ENCODE data around the gene GNL1. TPM values are rescaled to one million over a fixed set of nuclear protein-coding genes. Genes with fewer than 3 reads are reported as not detected.

GNL1 gene
- total and polyA plus RNA-seq, 9 of the 15 experiments (the other 6 are each of a cell fraction or from before 2014, with no cell fraction given) = 0.73 to 112 (median 58.0) TPM

- TF ChIP-seq GABPA (tag; conservative IDR thresholded peaks at IDR 0.05; ENCODE audit: low read depth) = 0 out of 2 replicates have a peak, but pooled peaks have one; percentile 49
- TF ChIP-seq NCOA1 (IDR thresholded peaks at IDR 0.05; ENCODE audit: low read depth) = no peak
- TF ChIP-seq DPF2 (IDR thresholded peaks at IDR 0.05) = peak; percentile 51; the same call in 1 of the 2 replicates
- peak in 1 of 2 experiments; percentile 6; a peak in 1 of 4 replicates for TF ChIP-seq TEAD1 (CRISPR knock-in tag; IDR thresholded peaks at IDR 0.05)
- TF ChIP-seq ZNF263 (CRISPR knock-in tag; IDR thresholded peaks at IDR 0.05; ENCODE audit: borderline replicate concordance) = 0 out of 2 replicates have a peak, but pooled peaks have one; percentile 8
- peak; percentile 39; the same call in 1 of the 2 replicates for TF ChIP-seq SMARCA4 (IDR thresholded peaks at IDR 0.05)
- no peak for TF ChIP-seq ZSCAN29 (IDR thresholded peaks at IDR 0.05)
- TF ChIP-seq CBFA2T2 (conservative IDR thresholded peaks at IDR 0.05) = 0 out of 2 replicates have a peak, but pooled peaks have one; percentile 41
- no peak for TF ChIP-seq ZBTB17 (CRISPR knock-in tag; IDR thresholded peaks at IDR 0.05)
- no peak for TF ChIP-seq SP2 (IDR thresholded peaks at IDR 0.05; ENCODE audit: extremely low read depth, low read depth, low read length, poor library complexity, severe bottlenecking)
- TF ChIP-seq MECOM (CRISPR knock-in tag; IDR thresholded peaks at IDR 0.05) = no peak
- TF ChIP-seq, protein P1, sequence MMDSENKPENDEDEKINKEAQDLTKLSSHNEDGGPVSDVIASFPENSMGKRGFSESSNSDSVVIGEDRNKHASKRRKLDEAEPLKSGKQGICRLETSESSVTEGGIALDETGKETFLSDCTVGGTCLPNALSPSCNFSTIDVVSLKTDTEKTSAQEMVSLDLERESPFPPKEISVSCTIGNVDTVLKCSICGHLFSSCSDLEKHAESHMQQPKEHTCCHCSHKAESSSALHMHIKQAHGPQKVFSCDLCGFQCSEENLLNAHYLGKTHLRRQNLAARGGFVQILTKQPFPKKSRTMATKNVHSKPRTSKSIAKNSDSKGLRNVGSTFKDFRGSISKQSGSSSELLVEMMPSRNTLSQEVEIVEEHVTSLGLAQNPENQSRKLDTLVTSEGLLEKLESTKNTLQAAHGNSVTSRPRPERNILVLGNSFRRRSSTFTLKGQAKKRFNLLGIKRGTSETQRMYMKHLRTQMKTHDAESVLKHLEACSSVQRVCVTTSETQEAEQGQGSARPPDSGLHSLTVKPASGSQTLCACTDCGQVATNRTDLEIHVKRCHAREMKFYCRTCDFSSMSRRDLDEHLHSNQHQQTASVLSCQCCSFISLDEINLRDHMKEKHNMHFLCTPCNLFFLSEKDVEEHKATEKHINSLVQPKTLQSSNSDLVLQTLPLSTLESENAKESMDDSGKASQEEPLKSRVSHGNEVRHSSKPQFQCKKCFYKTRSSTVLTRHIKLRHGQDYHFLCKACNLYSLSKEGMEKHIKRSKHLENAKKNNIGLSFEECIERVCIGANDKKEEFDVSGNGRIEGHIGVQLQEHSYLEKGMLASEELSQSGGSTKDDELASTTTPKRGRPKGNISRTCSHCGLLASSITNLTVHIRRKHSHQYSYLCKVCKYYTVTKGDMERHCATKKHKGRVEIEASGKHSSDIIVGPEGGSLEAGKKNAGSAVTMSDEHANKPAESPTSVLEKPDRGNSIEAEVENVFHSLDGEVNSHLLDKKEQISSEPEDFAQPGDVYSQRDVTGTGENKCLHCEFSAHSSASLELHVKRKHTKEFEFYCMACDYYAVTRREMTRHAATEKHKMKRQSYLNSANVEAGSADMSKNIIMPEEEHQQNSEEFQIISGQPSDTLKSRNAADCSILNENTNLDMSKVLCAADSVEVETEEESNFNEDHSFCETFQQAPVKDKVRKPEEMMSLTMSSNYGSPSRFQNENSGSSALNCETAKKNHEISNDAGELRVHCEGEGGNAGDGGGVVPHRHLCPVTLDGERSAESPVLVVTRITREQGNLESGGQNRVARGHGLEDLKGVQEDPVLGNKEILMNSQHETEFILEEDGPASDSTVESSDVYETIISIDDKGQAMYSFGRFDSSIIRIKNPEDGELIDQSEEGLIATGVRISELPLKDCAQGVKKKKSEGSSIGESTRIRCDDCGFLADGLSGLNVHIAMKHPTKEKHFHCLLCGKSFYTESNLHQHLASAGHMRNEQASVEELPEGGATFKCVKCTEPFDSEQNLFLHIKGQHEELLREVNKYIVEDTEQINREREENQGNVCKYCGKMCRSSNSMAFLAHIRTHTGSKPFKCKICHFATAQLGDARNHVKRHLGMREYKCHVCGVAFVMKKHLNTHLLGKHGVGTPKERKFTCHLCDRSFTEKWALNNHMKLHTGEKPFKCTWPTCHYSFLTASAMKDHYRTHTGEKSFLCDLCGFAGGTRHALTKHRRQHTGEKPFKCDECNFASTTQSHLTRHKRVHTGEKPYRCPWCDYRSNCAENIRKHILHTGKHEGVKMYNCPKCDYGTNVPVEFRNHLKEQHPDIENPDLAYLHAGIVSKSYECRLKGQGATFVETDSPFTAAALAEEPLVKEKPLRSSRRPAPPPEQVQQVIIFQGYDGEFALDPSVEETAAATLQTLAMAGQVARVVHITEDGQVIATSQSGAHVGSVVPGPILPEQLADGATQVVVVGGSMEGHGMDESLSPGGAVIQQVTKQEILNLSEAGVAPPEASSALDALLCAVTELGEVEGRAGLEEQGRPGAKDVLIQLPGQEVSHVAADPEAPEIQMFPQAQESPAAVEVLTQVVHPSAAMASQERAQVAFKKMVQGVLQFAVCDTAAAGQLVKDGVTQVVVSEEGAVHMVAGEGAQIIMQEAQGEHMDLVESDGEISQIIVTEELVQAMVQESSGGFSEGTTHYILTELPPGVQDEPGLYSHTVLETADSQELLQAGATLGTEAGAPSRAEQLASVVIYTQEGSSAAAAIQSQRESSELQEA (IDR thresholded peaks at IDR 0.05; ENCODE audit: low read depth) = peak; percentile 39; the same call in 1 of the 2 replicates
Observed at GRCh38 chr6:30571762-30572082, 15.4 kb upstream of the GNL1 start (continued).

Data from K562 (cell line).